Thymus (tissue), 11 donors: Measurements from ENCODE around the gene VPS52. TPM values are rescaled to one million over a fixed set of nuclear protein-coding genes. Genes with fewer than 3 reads are reported as not detected.

Source experiments
- DNase-seq, 9 donors: peaks; one replicate each; pipeline ENCODE4 v3.0.0-alpha.2; 2013; ENCODE audit warnings: low spot score in 9 of 9, low read depth in 6 of 9, missing footprints in 1 of 9
- H3K27ac ChIP-seq, 2 donors: one replicate each; pipeline ENCODE4 v1.5.1; 2013; ENCODE audit warnings: control low read depth in 1 of 2, low read depth in 1 of 2, low read length in 1 of 2, mild to moderate bottlenecking in 1 of 2, moderate library complexity in 1 of 2
- H3K27me3 ChIP-seq, 2 donors: one replicate each; pipeline ENCODE4 v1.5.1; 2013; ENCODE audit warnings: low read length in 1 of 2; ENCODE audit not compliant: control insufficient read depth in 2 of 2, insufficient read depth in 1 of 2
- H3K36me3 ChIP-seq, 2 donors: one replicate each; pipeline ENCODE4 v1.5.1; 2013; ENCODE audit warnings: low read length in 1 of 2, mild to moderate bottlenecking in 1 of 2, moderate library complexity in 1 of 2; ENCODE audit not compliant: control insufficient read depth in 2 of 2, insufficient read depth in 2 of 2
- H3K4me1 ChIP-seq, 2 donors: one replicate each; pipeline ENCODE4 v1.5.1; 2013; ENCODE audit warnings: low read length in 2 of 2; ENCODE audit not compliant: control insufficient read depth in 2 of 2, insufficient read depth in 2 of 2
- H3K4me3 ChIP-seq, 2 donors: one replicate each; pipeline ENCODE4 v1.5.1; 2013; ENCODE audit warnings: low read length in 2 of 2, control low read depth in 1 of 2, mild to moderate bottlenecking in 1 of 2
- H3K9me3 ChIP-seq, 2 donors: one replicate each; pipeline ENCODE4 v1.5.1; 2013; ENCODE audit warnings: low read length in 1 of 2, mild to moderate bottlenecking in 1 of 2; ENCODE audit not compliant: control insufficient read depth in 2 of 2, insufficient read depth in 1 of 2
- WGBS: extraction: QIAGEN DNeasy Blood & Tissue Kit; methylation state at CpG from one replicate; pipeline ENCODE4 v1.1.7; 2013; 5-methylcytosine and 5-hydroxymethylcytosine counted together
- polyA plus RNA-seq: library from polyadenylated mRNA; stranded (reverse); fragments of 200-250 nt; gene quantifications from one replicate; pipeline ENCODE4 v1.2.3, GENCODE V29; 2013
- total RNA-seq: library from RNA; stranded (reverse); fragments of 120-200 nt; gene quantifications from one replicate; pipeline ENCODE4 v1.2.4, GENCODE V29; 2013
- donor health status: healthy.

Gene VPS52
- total and polyA plus RNA-seq, 2 donors = 26.3 to 59.0 TPM

DNA sequence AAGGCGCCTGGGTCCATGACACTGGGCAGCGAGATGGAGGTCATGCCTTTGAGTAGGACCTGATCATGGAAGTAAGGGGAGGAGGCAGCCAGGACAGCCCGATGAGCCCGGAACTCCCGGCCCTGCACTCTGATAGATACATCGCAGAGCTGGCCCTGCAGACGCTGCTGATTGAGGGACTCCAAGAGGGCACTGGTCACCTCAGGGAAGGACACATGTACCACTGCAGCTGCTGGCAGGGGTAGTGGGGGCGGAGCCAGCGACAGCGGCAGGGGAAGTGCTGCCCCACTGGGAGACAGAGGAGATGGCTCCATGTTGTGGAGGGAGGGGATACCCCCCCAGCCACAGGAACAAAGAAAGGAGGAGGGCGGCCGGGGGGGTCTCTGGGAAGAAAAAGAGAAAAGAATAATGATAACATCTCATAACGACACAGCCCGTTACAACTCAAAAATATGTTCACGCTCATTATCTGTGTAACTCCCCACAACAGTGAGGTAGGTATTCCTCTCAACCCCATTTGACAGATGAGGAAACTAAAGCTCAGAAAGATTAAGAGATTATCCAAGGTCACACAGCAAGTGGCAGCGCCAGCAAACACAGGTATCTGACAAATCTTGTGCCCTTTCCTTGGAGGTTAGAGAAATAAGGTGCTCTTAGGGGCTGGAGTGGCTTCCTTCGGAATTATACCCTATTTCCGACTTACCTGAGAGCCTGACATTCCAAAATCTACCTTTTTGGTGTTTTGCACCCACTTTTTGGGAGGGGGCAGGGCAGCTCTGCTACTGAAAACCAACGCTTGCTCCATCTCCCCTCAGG is 45.1 kb upstream of the VPS52 start:
- H3K27ac ChIP-seq = peak overlapping the region; percentile 50 to 70
- peaks cover 23 to 67% of the 10 kb centered on the region in 2 donors for H3K4me1 ChIP-seq
- peaks cover 0 to 4% of the 10 kb centered on the region in 2 donors for H3K9me3 ChIP-seq
- H3K27me3 ChIP-seq = no peaks in the 10 kb centered on the region
- peaks cover 27 to 34% of the 10 kb centered on the region in 2 donors for H3K36me3 ChIP-seq
- H3K4me3 ChIP-seq = peak overlapping the region; percentile 31 to 73
- DNase-seq = peak in 1 of 9 donors; percentile 9
- 86% methylated on average over 19 of the region's 19 CpGs for WGBS

DNA sequence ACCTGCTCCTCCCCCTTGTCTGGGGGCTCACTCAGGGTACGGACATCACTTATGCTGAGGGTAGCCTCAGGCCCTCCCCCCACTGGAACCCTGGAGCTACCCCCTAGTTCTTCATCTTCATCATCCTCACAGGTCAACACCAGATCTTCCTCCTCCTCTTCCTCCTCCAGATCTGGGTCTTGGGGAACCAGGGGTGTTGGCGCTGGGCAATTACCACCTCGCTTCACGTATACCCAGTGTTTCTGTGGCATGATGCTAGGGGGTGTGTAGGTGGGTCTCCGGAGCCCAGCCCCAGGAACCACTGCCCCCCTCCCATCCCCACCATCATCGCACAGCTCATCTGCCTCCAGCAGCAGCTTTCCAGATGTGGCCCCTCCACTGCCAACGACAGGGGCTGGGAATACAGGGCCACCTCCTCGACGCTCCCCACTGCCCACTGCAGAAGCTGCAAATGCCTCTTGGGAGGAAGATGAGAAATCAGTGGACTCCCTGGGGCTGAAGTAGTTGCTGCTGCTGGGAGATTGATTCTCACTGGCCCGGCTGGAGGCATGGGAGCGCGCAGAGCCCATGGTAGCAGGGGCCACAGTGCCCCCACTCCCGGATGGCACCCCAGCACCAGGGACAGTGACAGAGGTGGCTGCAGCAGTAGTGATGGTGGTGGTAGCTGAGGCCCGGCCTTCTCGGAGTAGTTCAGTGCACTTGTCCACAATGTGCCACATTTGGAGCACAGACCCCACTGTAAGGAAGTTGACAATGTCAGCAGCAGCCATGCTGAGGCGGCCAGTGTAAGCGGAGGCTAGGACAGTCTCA is 44.3 kb upstream of the VPS52 start:
- peaks cover 23 to 35% of the 10 kb centered on the region in 2 donors for H3K36me3 ChIP-seq
- no peak for DNase-seq

DNA sequence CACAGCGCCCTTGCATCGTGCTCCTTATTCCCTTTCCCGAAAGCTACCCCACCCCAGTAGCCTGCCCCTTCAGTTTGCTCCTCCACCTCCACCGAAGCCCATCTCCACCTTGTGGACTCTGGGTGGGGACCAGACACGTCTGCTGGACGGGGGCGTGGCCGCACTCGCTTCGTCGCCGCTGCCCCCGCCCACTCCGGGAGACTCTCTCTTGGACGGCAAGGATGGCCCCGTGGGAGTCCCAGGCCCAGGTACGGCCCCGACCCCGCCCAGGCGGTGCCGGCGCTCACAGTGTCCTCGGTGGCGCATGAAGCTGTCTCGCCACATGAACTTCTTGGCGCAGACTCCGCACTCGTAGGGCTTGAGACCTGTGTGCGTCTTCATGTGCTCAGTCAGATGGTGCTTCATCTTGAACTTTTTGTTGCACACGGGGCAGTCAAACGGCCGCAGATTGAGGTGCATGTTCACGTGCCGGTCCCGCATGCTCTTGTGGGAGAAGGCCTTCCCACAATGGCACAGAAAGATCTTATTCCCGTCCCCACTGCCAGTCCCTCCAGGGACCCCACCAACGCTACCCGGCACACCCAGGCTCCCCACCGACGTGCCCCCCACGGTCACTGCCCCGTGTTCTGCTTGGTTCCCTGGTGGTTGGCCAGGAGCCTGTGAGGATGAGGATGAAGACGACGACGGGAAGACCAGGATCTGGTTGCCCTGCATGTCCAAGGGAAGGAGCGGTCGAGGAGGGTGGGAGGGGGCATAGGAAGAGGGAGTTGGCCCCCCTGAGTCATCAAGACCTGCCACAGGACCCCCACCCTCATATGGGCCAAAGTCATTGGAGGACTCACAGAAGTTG is 43.5 kb upstream of the VPS52 start:
- H3K4me1 ChIP-seq = peaks cover 19 to 54% of the 10 kb centered on the region in 2 donors

More for the DNA sequence above, 44.3 kb upstream of the VPS52 start:
- Histone ChIP-seq H3K9me3 (peaks cover 0 to 4% of the 10 kb centered on the region in 2 donors), H3K4me3 (no peak overlapping the region), H3K27ac (peak overlapping the region in 1 of 2 donors; percentile 26), H3K4me1 (peaks cover 19 to 62% of the 10 kb centered on the region in 2 donors), H3K27me3 (no peaks in the 10 kb centered on the region)
- 98% methylated on average over 17 of the region's 17 CpGs for WGBS

DNA sequence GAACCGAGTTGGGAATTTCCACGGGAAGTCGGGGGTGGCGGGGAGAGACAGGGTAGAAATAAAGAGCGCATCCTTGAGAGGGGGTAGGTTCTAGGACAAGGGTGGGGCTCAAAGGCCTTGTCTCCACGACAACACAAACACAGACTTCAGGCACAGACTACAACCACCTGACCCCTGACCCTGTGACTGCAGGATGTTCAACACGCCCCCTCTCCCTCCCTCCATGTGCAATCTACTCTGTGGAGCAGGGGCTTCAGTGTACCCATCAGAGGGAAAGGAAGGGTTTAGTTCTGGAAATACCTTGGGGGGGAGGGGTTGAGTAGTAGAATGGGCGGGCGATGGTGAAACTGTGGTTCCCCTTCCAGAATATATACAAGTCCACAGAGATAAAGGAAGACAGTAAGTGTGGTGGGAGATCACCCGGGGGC is 42.9 kb upstream of the VPS52 start:
- peaks cover 0 to 4% of the 10 kb centered on the region in 2 donors for H3K9me3 ChIP-seq
- H3K4me3 ChIP-seq = peak overlapping the region; percentile 65 to 94
- WGBS = 8% methylated on average over 10 of the region's 10 CpGs
- peaks cover 11 to 33% of the 10 kb centered on the region in 2 donors for H3K36me3 ChIP-seq
- peak overlapping the region; percentile 92 to 98 for H3K27ac ChIP-seq
- peak in 5 of 9 donors; percentile 42 to 82 (median 65) for DNase-seq
- H3K27me3 ChIP-seq = no peaks in the 10 kb centered on the region
- H3K4me1 ChIP-seq = peaks cover 19 to 49% of the 10 kb centered on the region in 2 donors

More for the DNA sequence above, 43.5 kb upstream of the VPS52 start:
- DNase-seq = no peak
- peak overlapping the region in 1 of 2 donors; percentile 94 for H3K4me3 ChIP-seq
- WGBS = 71% methylated on average over 47 of the region's 47 CpGs
- peaks cover 17 to 35% of the 10 kb centered on the region in 2 donors for H3K36me3 ChIP-seq
- no peaks in the 10 kb centered on the region for H3K27me3 ChIP-seq
- peak overlapping the region; percentile 32 to 98 for H3K27ac ChIP-seq
- H3K9me3 ChIP-seq = peaks cover 0 to 4% of the 10 kb centered on the region in 2 donors

DNA sequence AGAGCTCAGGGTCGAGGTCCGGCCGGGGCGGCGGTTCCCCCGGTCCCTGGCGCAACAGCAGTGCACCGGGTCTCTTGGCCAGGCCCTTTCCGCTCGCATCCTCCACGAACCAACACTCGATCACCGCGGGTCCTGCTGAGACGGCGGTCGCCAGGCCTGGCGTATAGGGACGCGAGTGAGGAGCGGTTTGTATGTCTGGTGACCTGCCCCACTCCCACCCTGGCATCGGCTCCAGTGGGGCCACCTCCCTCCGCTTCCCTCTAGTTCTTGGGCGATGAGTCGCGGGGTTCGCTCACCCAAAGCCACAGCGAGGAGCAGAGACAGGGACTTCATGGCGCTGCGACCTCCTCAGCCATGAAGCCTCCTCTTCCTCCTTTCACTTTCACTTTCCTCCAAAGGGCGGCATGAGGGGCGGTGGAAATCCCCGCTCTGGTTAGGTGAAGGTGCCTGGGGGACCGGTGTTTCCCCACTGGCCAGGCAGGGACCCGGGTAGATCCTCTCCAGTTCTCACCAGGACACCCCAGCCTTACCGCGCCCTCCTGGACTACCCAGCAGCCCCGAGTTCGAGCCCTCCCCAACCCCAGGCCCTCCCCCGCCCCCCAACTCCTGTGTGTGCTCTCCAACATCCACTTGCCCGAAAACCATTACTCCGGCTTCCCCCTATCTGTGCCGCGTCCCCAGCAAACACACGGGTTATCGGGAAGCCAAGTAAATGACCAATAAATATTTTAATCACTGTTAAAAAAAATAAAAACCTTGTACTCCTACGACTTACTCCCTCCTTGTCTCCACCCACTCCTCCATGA is 42.2 kb upstream of the VPS52 start, which contains the start of gene TAPBP:
Gene TAPBP, minus strand, starts transcription at position 370 of the 806 bp plus-strand sequence. Its CDS starts 37 bp downstream, at position 333.
- Histone ChIP-seq H3K27ac (peak within 1 kb of the TSS; percentile 92 to 98), H3K4me1 (peaks cover 16 to 43% of the 10 kb centered on the region in 2 donors), H3K9me3 (peaks cover 0 to 4% of the 10 kb centered on the region in 2 donors), H3K4me3 (peak within 1 kb of the TSS; percentile 65 to 94), H3K27me3 (no peaks in the 10 kb centered on the region), H3K36me3 (peaks cover 5 to 31% of the 10 kb centered on the region in 2 donors)
- DNase-seq = peak in 7 of 9 donors; percentile 56 to 90 (median 75)
- WGBS = under 1% methylated on average over 47 of the region's 47 CpGs

DNA sequence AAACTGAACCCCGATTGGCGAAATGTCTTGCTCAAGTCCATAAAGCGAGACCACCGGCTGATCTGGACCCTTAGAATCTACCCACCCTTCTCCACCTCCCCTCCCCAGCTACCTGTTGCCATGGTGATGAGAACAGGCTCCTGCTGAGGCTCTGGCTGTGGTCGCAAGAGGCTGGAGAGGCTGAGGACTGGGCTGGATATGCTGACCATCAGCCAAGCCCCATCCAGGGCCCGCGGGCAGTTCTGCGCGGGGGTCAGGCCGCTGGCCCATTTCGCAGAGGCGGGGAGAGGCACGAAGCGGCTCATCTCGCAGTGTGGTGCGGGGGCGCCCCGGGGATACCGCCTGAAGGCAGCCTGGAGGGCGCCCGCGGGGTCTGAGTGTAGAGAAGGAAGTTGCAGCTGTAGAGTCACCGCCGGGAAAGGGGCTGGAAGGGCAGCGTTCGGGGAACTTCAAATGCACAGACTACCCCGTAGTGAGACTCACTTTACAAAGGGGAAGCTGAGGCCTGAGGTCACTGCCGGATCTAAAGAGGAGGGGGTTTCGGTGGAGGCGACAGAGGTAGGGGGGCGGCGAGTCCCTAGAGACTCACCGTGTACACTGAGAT is 41.5 kb upstream of the VPS52 start:
- WGBS = under 1% methylated on average over 33 of the region's 33 CpGs
- peak in 4 of 9 donors; percentile 33 to 69 (median 44) for DNase-seq
- H3K27me3 ChIP-seq = no peaks in the 10 kb centered on the region
- H3K9me3 ChIP-seq = peaks cover 0 to 4% of the 10 kb centered on the region in 2 donors
- peaks cover 16 to 36% of the 10 kb centered on the region in 2 donors for H3K4me1 ChIP-seq
- peaks cover 6 to 32% of the 10 kb centered on the region in 2 donors for H3K36me3 ChIP-seq
- H3K27ac ChIP-seq = peak overlapping the region; percentile 92 to 98
- peak overlapping the region; percentile 65 to 94 for H3K4me3 ChIP-seq

DNA sequence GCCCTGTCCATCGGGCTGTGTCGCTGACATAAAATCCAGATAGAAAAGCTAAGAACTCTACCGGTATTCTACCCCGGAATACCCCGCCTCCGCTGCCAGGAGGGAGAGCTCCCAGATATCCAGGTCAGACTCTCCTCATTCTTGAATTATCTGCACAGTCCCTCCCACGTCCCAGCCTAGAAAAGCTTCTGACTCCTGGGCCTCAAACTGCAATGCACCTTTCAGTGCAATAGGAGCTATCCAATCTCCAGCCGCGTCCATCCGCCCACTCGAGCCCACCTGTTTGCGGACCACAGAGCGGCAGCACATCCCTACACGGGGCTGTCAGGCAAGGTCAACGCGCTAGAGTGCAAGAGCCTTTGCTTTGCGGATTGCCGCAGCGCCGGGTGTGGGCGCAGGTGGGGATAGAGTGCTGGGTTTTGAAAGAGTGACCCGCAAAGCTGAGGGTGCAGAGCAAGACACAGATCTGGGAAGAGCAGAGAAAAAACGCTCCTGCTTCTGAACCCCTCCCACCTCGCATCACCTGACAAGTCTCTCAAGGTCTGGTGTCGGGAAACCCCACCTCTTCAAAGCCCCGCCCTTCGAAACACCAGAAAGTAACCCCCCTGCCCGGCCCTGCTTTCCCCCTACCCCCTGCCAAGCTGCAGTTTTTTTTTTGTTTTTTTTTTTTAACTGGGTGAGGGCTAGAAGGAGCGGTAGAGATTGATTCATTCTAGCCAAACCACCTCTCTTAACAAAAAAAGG is 40.9 kb upstream of the VPS52 start:
- no peaks in the 10 kb centered on the region for H3K27me3 ChIP-seq
- H3K36me3 ChIP-seq = peaks cover 8 to 33% of the 10 kb centered on the region in 2 donors
- DNase-seq = peak in 7 of 9 donors; percentile 62 to 92 (median 79)
- 20% methylated on average over 29 of the region's 29 CpGs for whole genome bisulfite sequencing
- peak overlapping the region; percentile 65 to 94 for H3K4me3 ChIP-seq
- peak overlapping the region; percentile 92 to 98 for H3K27ac ChIP-seq
- peaks cover 16 to 34% of the 10 kb centered on the region in 2 donors for H3K4me1 ChIP-seq
- H3K9me3 ChIP-seq = peaks cover 0 to 4% of the 10 kb centered on the region in 2 donors
